HEK293T (cell line): ENCODE data around the gene TACC2.

Experiments
- ARNT ChIP-seq: fragments of 450-650 bp; IDR thresholded peaks from 2 replicates; pipeline ENCODE4 v1.6.1; 2017; ENCODE audit warnings: mild to moderate bottlenecking
- BHLHE40 ChIP-seq: fragments of 450-650 bp; IDR thresholded peaks from 2 replicates; pipeline ENCODE4 v1.6.1; 2016; ENCODE audit warnings: mild to moderate bottlenecking, moderate library complexity, borderline replicate concordance
- ELF4 ChIP-seq: fragments of 450-650 bp; IDR thresholded peaks from 2 replicates; pipeline ENCODE4 v1.6.1; 2017; ENCODE audit warnings: antibody characterized with exemption
- FOXA1 ChIP-seq: fragments of 450-650 bp; IDR thresholded peaks from 2 replicates; pipeline ENCODE4 v1.6.1; 2016; ENCODE audit warnings: mild to moderate bottlenecking
- FOXK2 ChIP-seq: fragments of 450-650 bp; IDR thresholded peaks from 2 replicates; pipeline ENCODE4 v1.6.1; 2016; ENCODE audit warnings: mild to moderate bottlenecking
- FOXM1 ChIP-seq: fragments of 450-650 bp; IDR thresholded peaks from 2 replicates; pipeline ENCODE4 v1.6.1; 2017; ENCODE audit warnings: mild to moderate bottlenecking, borderline replicate concordance
- HDGF ChIP-seq: fragments of 450-650 bp; IDR thresholded peaks from 2 replicates; pipeline ENCODE4 v1.6.1; 2017; ENCODE audit warnings: antibody characterized with exemption, borderline replicate concordance
- LEF1 ChIP-seq: fragments of 450-650 bp; IDR thresholded peaks from 2 replicates; pipeline ENCODE4 v1.6.1; 2017; ENCODE audit warnings: mild to moderate bottlenecking, borderline replicate concordance
- NFRKB ChIP-seq: fragments of 450-650 bp; IDR thresholded peaks from 2 replicates; pipeline ENCODE4 v1.6.1; 2016; ENCODE audit warnings: mild to moderate bottlenecking, moderate library complexity
- SP1 ChIP-seq: fragments of 450-650 bp; IDR thresholded peaks from 2 replicates; pipeline ENCODE4 v1.6.1; 2017
- TARDBP ChIP-seq: fragments of 450-650 bp; IDR thresholded peaks from 2 replicates; pipeline ENCODE4 v1.6.1; 2016
- ZNF384 ChIP-seq: fragments of 450-650 bp; IDR thresholded peaks from 2 replicates; pipeline ENCODE4 v1.6.1; 2016

DNA sequence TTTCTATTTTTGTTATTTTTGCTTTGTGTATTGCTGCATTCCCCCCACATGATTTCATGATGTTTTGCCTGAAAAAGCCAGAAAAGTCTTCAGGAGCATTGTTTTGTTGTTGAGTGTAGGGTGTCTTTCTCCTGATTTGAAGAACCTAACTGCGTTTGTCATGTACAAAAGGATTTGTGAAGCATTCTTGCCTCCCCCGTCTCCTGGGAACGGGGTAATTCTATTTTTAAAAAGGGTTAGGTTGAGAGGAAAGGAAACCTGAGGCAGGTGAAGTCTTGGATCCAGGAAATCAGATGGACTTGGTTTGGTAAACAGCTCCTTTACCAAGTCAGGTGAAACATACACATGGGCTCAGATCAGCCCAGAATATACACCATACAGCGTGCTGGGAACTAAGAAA lies 256.2 kb downstream of the TACC2 start:
- TF ChIP-seq BHLHE40: no peak
- no peak for TF ChIP-seq FOXM1
- TF ChIP-seq SP1: no peak
- TF ChIP-seq FOXA1: no peak
- no peak for TF ChIP-seq ZNF384
- TF ChIP-seq TARDBP: no peak
- TF ChIP-seq LEF1: no peak
- no peak for TF ChIP-seq ELF4
- no peak for TF ChIP-seq FOXK2
- TF ChIP-seq HDGF: no peak
- no peak for TF ChIP-seq NFRKB
- no peak for TF ChIP-seq ARNT
